HEK293 (cell line): ENCODE results near the gene TMEM267.

ENCODE experiments used
- SETDB1 ChIP-seq: IDR thresholded peaks from one replicate; pipeline ENCODE4 v1.6.1; 2017; ENCODE audit warnings: mild to moderate bottlenecking, low read length, moderate library complexity, mixed read lengths; ENCODE audit not compliant: insufficient read length
- TF ChIP-seq, protein P1 (sequence below): fragments of 450-650 bp; formaldehyde crosslinking; IDR thresholded peaks from 2 replicates; pipeline ENCODE4 v1.5.1; 2016; ENCODE audit warnings: missing biosample characterization, missing genetic modification characterization

- no peak for TF ChIP-seq SETDB1
- TF ChIP-seq, protein P1, sequence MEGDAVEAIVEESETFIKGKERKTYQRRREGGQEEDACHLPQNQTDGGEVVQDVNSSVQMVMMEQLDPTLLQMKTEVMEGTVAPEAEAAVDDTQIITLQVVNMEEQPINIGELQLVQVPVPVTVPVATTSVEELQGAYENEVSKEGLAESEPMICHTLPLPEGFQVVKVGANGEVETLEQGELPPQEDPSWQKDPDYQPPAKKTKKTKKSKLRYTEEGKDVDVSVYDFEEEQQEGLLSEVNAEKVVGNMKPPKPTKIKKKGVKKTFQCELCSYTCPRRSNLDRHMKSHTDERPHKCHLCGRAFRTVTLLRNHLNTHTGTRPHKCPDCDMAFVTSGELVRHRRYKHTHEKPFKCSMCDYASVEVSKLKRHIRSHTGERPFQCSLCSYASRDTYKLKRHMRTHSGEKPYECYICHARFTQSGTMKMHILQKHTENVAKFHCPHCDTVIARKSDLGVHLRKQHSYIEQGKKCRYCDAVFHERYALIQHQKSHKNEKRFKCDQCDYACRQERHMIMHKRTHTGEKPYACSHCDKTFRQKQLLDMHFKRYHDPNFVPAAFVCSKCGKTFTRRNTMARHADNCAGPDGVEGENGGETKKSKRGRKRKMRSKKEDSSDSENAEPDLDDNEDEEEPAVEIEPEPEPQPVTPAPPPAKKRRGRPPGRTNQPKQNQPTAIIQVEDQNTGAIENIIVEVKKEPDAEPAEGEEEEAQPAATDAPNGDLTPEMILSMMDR (tag by site-specific recombination) = no peak
These were observed 971 bp downstream of the TMEM267 start for GRCh38 chr5:43482490-43483297.
